Measurements from ENCODE around the gene GRWD1.

The GRWD1 gene

GRCh38 chr19:48450441-48450840 is 4.7 kb downstream of the GRWD1 start:
- H3K27me3 ChIP-seq (ENCODE audit: insufficient read depth, low read length, poor library complexity) = no peaks in the 10 kb centered on the region
- H3K23ac ChIP-seq (ENCODE audit: low read length) = no peak overlapping the region
- H3K36me3 ChIP-seq (ENCODE audit: control insufficient read depth, insufficient read depth, low read length) = peaks cover 23% of the 10 kb centered on the region
- H3K18ac ChIP-seq (ENCODE audit: low read length) = no peak overlapping the region
- H2BK5ac ChIP-seq (ENCODE audit: low read length) = no peak overlapping the region
- peaks cover 7% of the 10 kb centered on the region for H3K79me2 ChIP-seq (ENCODE audit: control insufficient read depth, insufficient read depth, low read length)
- H3K4ac ChIP-seq (ENCODE audit: low read depth, low read length) = no peak overlapping the region
- WGBS (ENCODE audit: extremely low coverage, insufficient coverage, low lambda C conversion rate) = no CpG with 5 or more reads among the region's 23 CpGs
- no peak overlapping the region for H4K5ac ChIP-seq (ENCODE audit: low read length)
- H4K8ac ChIP-seq (ENCODE audit: low read depth, low read length) = no peak overlapping the region
- H3K4me3 ChIP-seq (ENCODE audit: low read length) = no peak overlapping the region
- no peak overlapping the region for H3K4me2 ChIP-seq (ENCODE audit: low read length)
- H2BK15ac ChIP-seq (replicated peaks; ENCODE audit: low read depth) = no peak overlapping the region
- H3K27ac ChIP-seq (ENCODE audit: low read depth, low read length) = no peak overlapping the region
- H2BK120ac ChIP-seq (ENCODE audit: low read depth, low read length) = no peak overlapping the region
- peaks cover 3% of the 10 kb centered on the region for H3K4me1 ChIP-seq (ENCODE audit: control insufficient read depth, low read depth, low read length)
- no peak overlapping the region for H2AK5ac ChIP-seq (ENCODE audit: low read length)
- peaks cover 12% of the 10 kb centered on the region for H3K79me1 ChIP-seq (ENCODE audit: low read length)
- no peak overlapping the region for H3K9ac ChIP-seq (ENCODE audit: low read length)
- no peak overlapping the region for H3K56ac ChIP-seq (ENCODE audit: low read length)
- no peak for DNase-seq

DNA sequence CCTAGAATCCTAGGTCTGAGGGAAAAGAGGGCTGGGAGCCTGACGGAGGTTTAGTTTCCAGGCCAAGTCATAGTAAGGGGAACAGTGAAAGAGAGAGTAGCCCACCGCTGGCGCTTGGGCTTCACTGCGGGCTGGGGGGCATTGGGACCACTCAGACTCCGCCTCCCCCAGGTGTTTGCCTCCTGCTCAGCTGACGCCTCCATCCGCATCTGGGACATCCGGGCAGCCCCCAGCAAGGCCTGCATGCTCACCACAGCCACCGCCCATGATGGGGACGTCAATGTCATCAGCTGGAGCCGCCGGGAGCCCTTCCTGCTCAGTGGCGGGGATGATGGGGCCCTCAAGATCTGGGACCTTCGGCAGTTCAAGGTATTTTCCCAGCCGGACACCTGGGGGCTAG is 5.1 kb downstream of the GRWD1 start:
- Histone ChIP-seq H3K4ac (ENCODE audit: low read depth, low read length) (no peak overlapping the region), H2AK5ac (ENCODE audit: low read length) (no peak overlapping the region), H2BK120ac (ENCODE audit: low read depth, low read length) (no peak overlapping the region), H3K9ac (ENCODE audit: low read length) (no peak overlapping the region), H3K4me3 (ENCODE audit: low read length) (no peak overlapping the region), H4K5ac (ENCODE audit: low read length) (no peak overlapping the region), H3K79me2 (ENCODE audit: control insufficient read depth, insufficient read depth, low read length) (peaks cover 7% of the 10 kb centered on the region), H3K27ac (ENCODE audit: low read depth, low read length) (no peak overlapping the region), H2BK5ac (ENCODE audit: low read length) (no peak overlapping the region), H3K36me3 (ENCODE audit: control insufficient read depth, insufficient read depth, low read length) (peaks cover 23% of the 10 kb centered on the region), H3K23ac (ENCODE audit: low read length) (no peak overlapping the region), H3K4me2 (ENCODE audit: low read length) (no peak overlapping the region), H3K18ac (ENCODE audit: low read length) (no peak overlapping the region), H3K4me1 (ENCODE audit: control insufficient read depth, low read depth, low read length) (peaks cover 3% of the 10 kb centered on the region), H4K8ac (ENCODE audit: low read depth, low read length) (no peak overlapping the region), H3K27me3 (ENCODE audit: insufficient read depth, low read length, poor library complexity) (no peaks in the 10 kb centered on the region), H3K79me1 (ENCODE audit: low read length) (peaks cover 13% of the 10 kb centered on the region), H2BK15ac (replicated peaks; ENCODE audit: low read depth) (no peak overlapping the region), H3K56ac (ENCODE audit: low read length) (no peak overlapping the region)
- WGBS (ENCODE audit: extremely low coverage, insufficient coverage, low lambda C conversion rate) = no CpG with 5 or more reads among the region's 15 CpGs
- DNase-seq = no peak

GRCh38 chr19:48451624-48452023 is 5.8 kb downstream of the GRWD1 start:
- H3K27ac ChIP-seq (ENCODE audit: low read depth, low read length) = no peak overlapping the region
- no peak overlapping the region for H2BK120ac ChIP-seq (ENCODE audit: low read depth, low read length)
- DNase-seq = no peak
- no peak overlapping the region for H3K4me2 ChIP-seq (ENCODE audit: low read length)
- H3K79me1 ChIP-seq (ENCODE audit: low read length) = peaks cover 10% of the 10 kb centered on the region
- peaks cover 1% of the 10 kb centered on the region for H3K79me2 ChIP-seq (ENCODE audit: control insufficient read depth, insufficient read depth, low read length)
- no peak overlapping the region for H3K9ac ChIP-seq (ENCODE audit: low read length)
- peaks cover 24% of the 10 kb centered on the region for H3K36me3 ChIP-seq (ENCODE audit: control insufficient read depth, insufficient read depth, low read length)
- no peak overlapping the region for H4K5ac ChIP-seq (ENCODE audit: low read length)
- no CpG with 5 or more reads among the region's 12 CpGs for WGBS (ENCODE audit: extremely low coverage, insufficient coverage, low lambda C conversion rate)
- H3K18ac ChIP-seq (ENCODE audit: low read length) = no peak overlapping the region
- no peak overlapping the region for H2BK5ac ChIP-seq (ENCODE audit: low read length)
- peaks cover under 1% of the 10 kb centered on the region for H3K4me1 ChIP-seq (ENCODE audit: control insufficient read depth, low read depth, low read length)
- H2AK5ac ChIP-seq (ENCODE audit: low read length) = no peak overlapping the region
- H2BK15ac ChIP-seq (replicated peaks; ENCODE audit: low read depth) = no peak overlapping the region
- no peak overlapping the region for H3K56ac ChIP-seq (ENCODE audit: low read length)
- H3K23ac ChIP-seq (ENCODE audit: low read length) = no peak overlapping the region
- no peak overlapping the region for H3K4ac ChIP-seq (ENCODE audit: low read depth, low read length)
- no peaks in the 10 kb centered on the region for H3K27me3 ChIP-seq (ENCODE audit: insufficient read depth, low read length, poor library complexity)
- H3K4me3 ChIP-seq (ENCODE audit: low read length) = no peak overlapping the region
- no peak overlapping the region for H4K8ac ChIP-seq (ENCODE audit: low read depth, low read length)

- Histone ChIP-seq H3K4me1 (ENCODE audit: control insufficient read depth, low read depth, low read length) (no peaks in the 10 kb centered on the region), H3K27me3 (ENCODE audit: insufficient read depth, low read length, poor library complexity) (no peaks in the 10 kb centered on the region), H3K27ac (ENCODE audit: low read depth, low read length) (no peak overlapping the region), H2BK15ac (replicated peaks; ENCODE audit: low read depth) (no peak overlapping the region), H3K4me3 (ENCODE audit: low read length) (no peak overlapping the region), H3K4ac (ENCODE audit: low read depth, low read length) (no peak overlapping the region), H3K18ac (ENCODE audit: low read length) (no peak overlapping the region), H2BK120ac (ENCODE audit: low read depth, low read length) (no peak overlapping the region), H3K79me1 (ENCODE audit: low read length) (peaks cover 9% of the 10 kb centered on the region), H4K8ac (ENCODE audit: low read depth, low read length) (no peak overlapping the region), H3K36me3 (ENCODE audit: control insufficient read depth, insufficient read depth, low read length) (peaks cover 24% of the 10 kb centered on the region), H3K79me2 (ENCODE audit: control insufficient read depth, insufficient read depth, low read length) (no peaks in the 10 kb centered on the region), H3K56ac (ENCODE audit: low read length) (no peak overlapping the region), H3K4me2 (ENCODE audit: low read length) (no peak overlapping the region), H3K23ac (ENCODE audit: low read length) (no peak overlapping the region), H2BK5ac (ENCODE audit: low read length) (no peak overlapping the region), H2AK5ac (ENCODE audit: low read length) (no peak overlapping the region), H4K5ac (ENCODE audit: low read length) (no peak overlapping the region), H3K9ac (ENCODE audit: low read length) (no peak overlapping the region)
- DNase-seq = no peak
- no CpG with 5 or more reads among the region's 33 CpGs for WGBS (ENCODE audit: extremely low coverage, insufficient coverage, low lambda C conversion rate)
Measured at GRCh38 chr19:48452289-48453190, 6.8 kb downstream of the GRWD1 start.

- no peak overlapping the region for H2AK5ac ChIP-seq (ENCODE audit: low read length)
- no peak overlapping the region for H3K4me2 ChIP-seq (ENCODE audit: low read length)
- H3K4me3 ChIP-seq (ENCODE audit: low read length) = no peak overlapping the region
- H3K27me3 ChIP-seq (ENCODE audit: insufficient read depth, low read length, poor library complexity) = no peaks in the 10 kb centered on the region
- H3K4me1 ChIP-seq (ENCODE audit: control insufficient read depth, low read depth, low read length) = no peaks in the 10 kb centered on the region
- DNase-seq = no peak
- peaks cover 5% of the 10 kb centered on the region for H3K79me1 ChIP-seq (ENCODE audit: low read length)
- no peak overlapping the region for H2BK120ac ChIP-seq (ENCODE audit: low read depth, low read length)
- no CpG with 5 or more reads among the region's 22 CpGs for WGBS (ENCODE audit: extremely low coverage, insufficient coverage, low lambda C conversion rate)
- no peak overlapping the region for H2BK15ac ChIP-seq (replicated peaks; ENCODE audit: low read depth)
- H3K56ac ChIP-seq (ENCODE audit: low read length) = no peak overlapping the region
- H3K27ac ChIP-seq (ENCODE audit: low read depth, low read length) = no peak overlapping the region
- H3K9ac ChIP-seq (ENCODE audit: low read length) = no peak overlapping the region
- peaks cover 24% of the 10 kb centered on the region for H3K36me3 ChIP-seq (ENCODE audit: control insufficient read depth, insufficient read depth, low read length)
- H4K5ac ChIP-seq (ENCODE audit: low read length) = no peak overlapping the region
- no peak overlapping the region for H2BK5ac ChIP-seq (ENCODE audit: low read length)
- H3K18ac ChIP-seq (ENCODE audit: low read length) = no peak overlapping the region
- H3K23ac ChIP-seq (ENCODE audit: low read length) = no peak overlapping the region
- no peak overlapping the region for H3K4ac ChIP-seq (ENCODE audit: low read depth, low read length)
- no peak overlapping the region for H4K8ac ChIP-seq (ENCODE audit: low read depth, low read length)
- no peaks in the 10 kb centered on the region for H3K79me2 ChIP-seq (ENCODE audit: control insufficient read depth, insufficient read depth, low read length)
Measured at GRCh38 chr19:48454150-48454730, 8.5 kb downstream of the GRWD1 start.

Data from mesendoderm (in vitro differentiated cells).